NCI-H460 (cell line): ENCODE results near the gene RASGRF1. TPM values are rescaled to one million over a fixed set of nuclear protein-coding genes. Genes with fewer than 3 reads are reported as not detected.
"Not testable (repeated sequence)": the region's sequence is repeated elsewhere in the genome, so short reads cannot be mapped to it uniquely, and the experiment has no call there.

Experiments
- DNase-seq: peaks from one replicate; pipeline ENCODE4 v3.0.0-alpha.2; 2016; ENCODE audit warnings: low read depth; ENCODE audit errors: extremely low read depth
- total RNA-seq: library from RNA; depleted of rRNA; stranded (reverse); fragments of >200 nt; shearing (Covaris generic); gene quantifications from 2 replicates; pipeline ENCODE4 v1.2.3, GENCODE V29; 2014

RASGRF1 gene
- total RNA-seq, 1 experiment from 2014 or later = not detected

DNA sequence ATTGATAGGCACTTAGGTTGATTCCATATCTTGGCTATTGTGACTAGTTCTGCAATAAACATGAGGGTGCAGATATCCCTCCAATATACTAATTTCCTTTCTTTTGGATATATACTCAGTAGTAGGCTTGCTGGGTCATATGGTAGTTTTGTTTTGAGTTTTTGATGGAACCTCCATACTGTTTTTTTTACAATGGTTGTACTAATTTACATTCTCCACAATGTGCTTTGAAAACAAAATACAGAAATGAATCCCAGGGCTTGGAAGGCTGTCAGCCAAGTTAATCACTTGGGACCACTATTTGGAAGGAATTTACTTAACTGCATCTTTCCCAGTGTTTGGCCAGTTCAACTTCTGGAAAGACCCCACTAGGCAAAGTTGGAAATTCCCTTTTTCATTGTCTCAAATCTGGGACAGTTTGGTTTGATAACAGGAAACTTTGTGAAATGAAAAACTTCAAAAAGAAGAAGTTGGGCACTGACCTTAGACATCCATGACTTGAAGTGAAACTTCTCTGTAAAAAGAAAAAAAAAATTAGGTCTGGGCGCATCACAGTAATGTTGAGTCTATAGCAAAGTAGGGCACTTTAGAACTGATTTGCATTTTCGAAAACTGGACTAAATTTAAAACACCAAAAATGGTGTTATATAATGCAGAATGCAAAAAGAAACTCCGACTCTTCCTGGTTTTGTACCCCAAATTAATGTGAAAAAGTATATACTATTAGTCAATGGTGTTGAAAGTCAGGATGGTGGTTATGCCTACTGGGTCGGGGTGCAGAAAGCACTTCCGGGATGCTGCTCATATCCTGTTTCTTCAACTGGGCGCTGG, 151.7 kb downstream of the RASGRF1 start:
- DNase-seq = no peak

DNA sequence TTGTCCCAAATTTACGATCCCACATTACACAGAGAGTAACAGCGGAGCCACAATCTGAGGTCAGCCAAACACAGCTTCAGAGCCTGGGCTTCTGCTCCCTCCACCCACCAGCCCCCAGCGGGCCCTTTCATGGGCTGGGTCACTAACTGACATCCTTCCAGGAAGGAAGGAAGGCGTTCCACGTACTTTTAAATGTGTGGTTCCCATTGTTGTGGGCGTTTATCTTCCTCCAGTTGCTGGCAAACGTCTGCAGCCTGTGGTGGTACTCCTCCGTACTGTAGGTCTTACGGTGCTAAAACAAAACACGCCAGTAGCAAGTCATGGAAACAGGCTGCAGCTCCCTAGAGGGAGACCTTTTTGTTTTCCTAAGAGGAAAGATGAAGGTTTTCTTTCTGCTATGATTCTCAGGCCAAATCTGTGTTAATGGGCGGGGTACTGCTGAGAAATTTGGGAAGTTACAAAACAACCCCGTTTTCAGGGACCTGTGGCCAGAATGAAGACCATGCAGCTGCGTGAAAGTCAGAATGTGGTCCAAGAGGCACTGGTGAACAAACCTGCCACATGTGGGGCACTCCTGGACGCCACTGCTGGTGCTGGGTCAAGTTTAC, 153.3 kb downstream of the RASGRF1 start:
- no peak for DNase-seq

DNA sequence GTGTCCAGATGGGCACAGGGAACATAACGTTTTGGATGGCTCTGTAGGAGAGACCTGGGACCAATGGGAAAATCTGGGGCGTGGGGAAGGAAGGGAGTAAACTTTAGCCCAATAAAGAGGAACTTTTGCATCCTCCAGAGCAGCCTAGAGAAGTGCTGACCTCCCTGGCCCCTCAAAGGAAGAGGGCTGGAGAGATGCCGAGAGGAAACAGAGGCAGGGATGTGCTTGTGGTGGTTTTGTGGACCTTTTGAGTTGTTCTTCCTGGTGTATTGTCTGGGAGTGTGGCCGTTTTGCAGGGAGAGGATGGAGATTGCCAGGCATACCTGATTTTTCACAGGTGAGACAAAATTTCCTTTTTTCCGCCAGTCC, 155.9 kb downstream of the RASGRF1 start:
- DNase-seq = no peak

- DNase-seq = no peak
These were observed 156.5 kb downstream of the RASGRF1 start for GRCh38 chr15:78933823-78934654.

- DNase-seq = no peak
These were observed 157.3 kb downstream of the RASGRF1 start for GRCh38 chr15:78933187-78933822.

DNA sequence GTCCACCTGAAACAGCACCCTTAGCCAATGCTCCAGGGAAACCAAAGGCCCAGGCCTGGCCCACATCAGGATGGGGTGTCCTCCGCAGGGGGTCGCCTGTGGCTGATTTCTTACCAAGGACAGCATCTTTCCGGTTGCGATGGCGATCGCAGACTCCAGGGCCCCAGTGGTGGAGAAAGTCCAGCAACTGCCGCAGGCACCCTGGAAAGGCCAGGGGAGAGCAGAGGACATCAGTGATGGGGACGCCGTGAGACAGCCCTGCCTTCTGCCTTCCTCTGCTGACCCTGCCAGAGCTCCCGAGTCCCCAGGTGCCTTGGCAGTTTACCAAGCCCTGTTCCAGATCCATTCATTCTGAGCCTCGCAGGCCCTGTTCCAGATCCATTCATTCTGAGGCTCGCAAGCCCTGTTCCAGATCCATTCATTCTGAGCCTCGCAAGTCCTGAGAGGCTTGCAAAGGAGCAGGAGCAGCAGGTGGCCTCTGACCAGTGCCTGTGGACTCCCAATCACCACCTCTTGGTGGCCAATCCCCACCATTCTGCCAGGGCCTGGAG, 158.2 kb downstream of the RASGRF1 start:
- DNase-seq = no peak

DNA sequence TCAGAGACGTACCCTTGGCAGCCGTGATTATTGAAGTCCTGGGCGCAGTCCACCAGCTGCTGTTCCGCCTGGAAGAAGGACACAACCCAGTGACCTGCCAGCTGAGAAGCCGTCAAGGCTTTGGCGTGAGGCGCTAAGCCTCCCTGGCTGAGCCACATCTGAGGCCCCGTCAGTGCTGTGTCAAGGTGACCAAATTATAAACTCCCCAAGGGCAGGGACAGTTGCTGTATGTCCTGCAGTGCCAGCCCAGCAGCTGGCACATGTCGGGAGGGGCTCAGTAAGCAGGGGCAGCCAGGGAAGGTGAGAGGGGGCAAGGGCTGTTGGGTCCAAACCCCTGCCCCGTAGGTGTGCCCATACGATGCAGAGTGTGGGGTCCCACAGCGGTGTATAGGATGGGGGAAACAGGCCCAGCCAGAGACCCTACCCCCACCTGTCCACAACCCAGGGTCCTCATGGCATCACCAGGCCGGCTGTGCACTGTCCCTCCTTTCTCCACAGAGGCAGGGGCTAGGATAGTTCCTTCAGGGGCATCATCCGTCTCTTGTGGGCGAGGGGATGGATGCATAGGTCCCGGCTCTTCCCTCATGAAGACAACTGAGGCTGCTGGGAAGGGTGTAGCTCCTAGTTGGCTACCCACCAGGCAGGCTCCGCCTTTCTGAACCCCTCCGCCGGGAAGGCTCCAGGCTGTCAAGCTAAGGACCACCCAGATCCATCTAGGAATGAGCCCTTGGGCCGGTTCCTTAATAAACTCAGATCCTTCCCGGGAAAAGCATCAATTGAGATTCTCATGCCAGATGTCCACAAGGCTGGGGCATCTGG, 158.9 kb downstream of the RASGRF1 start:
- no peak for DNase-seq

- no peak for DNase-seq
These were observed 159.8 kb downstream of the RASGRF1 start for GRCh38 chr15:78930577-78931388.

GRCh38 chr15:78929536-78930264, 160.9 kb downstream of the RASGRF1 start:
- no peak for DNase-seq

GRCh38 chr15:78928616-78929093, 161.9 kb downstream of the RASGRF1 start:
- no peak for DNase-seq

DNA sequence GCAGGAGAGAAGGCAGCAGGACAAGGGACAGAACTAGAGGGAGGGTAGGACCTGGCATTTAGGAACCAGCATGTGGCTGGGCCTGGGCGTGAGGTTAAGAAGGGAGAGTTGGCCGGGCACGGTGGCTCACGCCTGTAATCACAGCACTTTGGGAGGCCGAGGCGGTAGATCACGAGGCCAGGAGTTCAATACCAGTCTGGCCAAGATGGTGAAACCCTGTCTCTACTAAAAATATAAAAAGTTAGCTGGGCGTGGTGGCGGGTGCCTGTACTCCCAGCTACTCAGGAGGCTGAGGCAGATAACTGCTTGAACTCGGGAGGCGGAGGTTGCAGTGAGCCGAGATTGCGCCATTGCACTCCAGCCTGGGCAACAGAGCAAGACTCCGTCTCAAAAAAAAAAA, 162.4 kb downstream of the RASGRF1 start:
- not testable (repeated sequence) for DNase-seq

GRCh38 chr15:78927077-78927790, 163.3 kb downstream of the RASGRF1 start:
- DNase-seq = no peak

DNA sequence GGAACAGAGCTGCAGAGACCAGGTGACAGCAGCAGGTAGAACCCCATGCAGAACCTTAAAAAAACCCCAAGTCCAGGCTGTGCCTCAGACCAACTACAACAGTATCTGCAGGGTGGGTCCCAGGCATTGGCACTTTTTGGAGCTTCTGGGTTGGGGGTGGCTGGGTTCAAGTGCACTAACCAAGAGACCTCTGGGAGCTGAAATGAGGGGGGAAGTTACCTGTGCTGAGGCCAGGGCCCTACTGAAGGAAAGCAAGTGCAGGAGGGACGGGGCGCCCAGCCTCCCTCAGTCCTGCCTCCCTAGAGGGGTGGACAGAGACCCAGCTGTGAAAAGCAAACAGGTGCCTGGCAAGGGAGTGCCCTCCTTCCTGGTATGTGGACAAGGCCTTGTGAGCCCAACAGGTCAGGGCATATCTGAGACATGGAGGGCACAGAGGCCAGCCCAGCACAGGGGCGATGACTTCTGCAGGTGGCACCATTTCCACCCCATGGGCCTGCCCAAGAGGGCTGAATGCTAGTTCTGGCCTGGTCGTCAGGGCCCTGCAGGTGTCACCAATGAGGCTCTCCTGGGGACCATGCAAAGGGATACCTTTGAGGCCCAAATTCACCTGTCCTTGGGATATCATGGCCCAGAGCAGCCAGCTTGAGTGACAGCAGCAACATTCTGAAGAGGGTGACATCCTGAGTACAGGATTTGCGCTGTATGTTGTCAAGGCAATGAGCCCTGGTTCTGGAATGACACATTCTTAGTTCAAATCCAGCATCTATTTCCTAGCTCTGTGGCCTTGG, 164.4 kb downstream of the RASGRF1 start:
- DNase-seq = no peak

GRCh38 chr15:78925076-78925624, 165.4 kb downstream of the RASGRF1 start:
- DNase-seq = no peak

GRCh38 chr15:78923480-78924360, 166.9 kb downstream of the RASGRF1 start:
- DNase-seq = no peak
